A549 (cell line): ENCODE measurements around the gene GLS.

Experiments used
- CEBPB ChIP-seq, 2 experiments: fragments of >200 bp in 1 of 2; sonication (Bioruptor Twin) in 1 of 2; formaldehyde crosslinking in 1 of 2; IDR thresholded peaks; 2 replicates each; pipeline ENCODE4 v1.6.1; 2012 to 2016
- CTCF ChIP-seq: fragments of >200 bp; sonication (Bioruptor Twin); formaldehyde crosslinking; IDR thresholded peaks from 3 replicates; pipeline ENCODE4 v1.5.1; 2016
- HEYL ChIP-seq: fragments of 250-450 bp; sonication (Bioruptor Pico); IDR thresholded peaks from 2 replicates; pipeline ENCODE4 v1.8.0; 2021; ENCODE audit warnings: mild to moderate bottlenecking, moderate library complexity
- POLR2A ChIP-seq: IDR thresholded peaks from 2 replicates; pipeline ENCODE4 v1.6.1; 2012; ENCODE audit warnings: mild to moderate bottlenecking, low read length
- POLR2AphosphoS2 ChIP-seq: conservative IDR thresholded peaks from 2 replicates; pipeline ENCODE4 v1.6.1; 2012; ENCODE audit warnings: low read length, improper control_type of control experiment, inconsistent platforms
- REST ChIP-seq: fragments of 200-600 bp; sonication (generic); IDR thresholded peaks from 2 replicates; pipeline ENCODE4 v1.6.1; 2016; ENCODE audit warnings: antibody characterized with exemption, mild to moderate bottlenecking, moderate library complexity
- RFX5 ChIP-seq: fragments of 450-650 bp; IDR thresholded peaks from 2 replicates; pipeline ENCODE4 v1.7.1; 2014; ENCODE audit warnings: antibody characterized with exemption, mild to moderate bottlenecking, moderate library complexity

DNA sequence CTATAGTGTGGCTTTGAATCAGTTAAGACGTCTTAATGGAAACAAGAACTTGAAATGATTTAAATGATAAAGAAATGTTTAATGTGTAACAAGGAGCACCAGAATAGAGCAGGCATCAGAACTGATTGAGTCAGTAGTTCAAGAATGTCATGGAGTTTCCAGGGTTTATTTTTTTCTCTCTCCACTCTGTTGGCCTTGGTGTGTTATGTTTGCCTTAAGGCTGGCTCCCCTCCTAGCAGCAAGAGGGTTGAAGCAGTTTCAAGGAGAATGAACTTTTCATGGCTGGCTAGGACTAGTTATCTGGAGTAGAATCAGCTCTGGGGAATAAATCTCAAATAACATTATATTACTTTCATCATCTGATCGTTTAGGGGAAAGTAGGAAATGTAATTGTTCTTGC, 13.4 kb upstream of the GLS start:
- no peak for TF ChIP-seq CEBPB (IDR thresholded peaks at IDR 0.05)
- no peak for TF ChIP-seq CTCF
- TF ChIP-seq REST = no peak
- no peak for TF ChIP-seq POLR2A
- TF ChIP-seq RFX5 = no peak
- no peak for TF ChIP-seq HEYL (CRISPR knock-in tag)
- no peak for TF ChIP-seq POLR2AphosphoS2
